Measurements from ENCODE around the gene CHD9. TPM values are rescaled to one million over a fixed set of nuclear protein-coding genes. Genes with fewer than 3 reads are reported as not detected.

The CHD9 gene
- total RNA-seq, 1 donor from 2014 or later: 49.2 TPM

DNA sequence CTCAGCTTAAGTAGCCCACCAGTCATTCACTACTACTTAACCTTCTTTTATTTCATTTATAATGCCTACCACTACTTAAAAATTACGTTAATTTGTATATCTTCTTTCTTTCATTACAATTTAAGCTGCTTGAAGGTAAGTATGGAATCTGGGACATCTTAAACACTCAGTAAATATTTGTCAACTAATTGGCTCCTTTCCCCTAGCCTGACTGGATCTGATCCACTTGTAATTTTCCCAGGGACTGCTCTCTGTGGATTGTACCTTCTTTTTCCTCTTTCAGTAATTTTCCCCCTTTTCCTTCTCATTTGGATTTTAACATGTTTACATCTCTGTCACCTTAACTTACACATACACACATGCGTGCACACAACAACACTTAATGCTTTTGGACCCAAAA, 227.1 kb downstream of the CHD9 start:
- no peaks in the 10 kb centered on the region for H3K9me3 Mint-ChIP-seq (ENCODE audit: unreplicated experiment)
- no peak overlapping the region for H3K27ac Mint-ChIP-seq (ENCODE audit: unreplicated experiment)
- H3K36me3 Mint-ChIP-seq (ENCODE audit: low read depth, unreplicated experiment): peaks cover 12% of the 10 kb centered on the region
- DNase-seq (ENCODE audit: low spot score): no peak
- H3K27me3 Mint-ChIP-seq (ENCODE audit: unreplicated experiment): no peaks in the 10 kb centered on the region
- no peak overlapping the region for H3K4me3 Mint-ChIP-seq (ENCODE audit: unreplicated experiment)
- TF ChIP-seq CTCF (IDR thresholded peaks at IDR 0.05; ENCODE audit: unreplicated experiment): no peak
- peaks cover 4% of the 10 kb centered on the region for H3K4me1 Mint-ChIP-seq (ENCODE audit: unreplicated experiment)

GRCh38 chr16:53282328-53282727, 227.5 kb downstream of the CHD9 start:
- H3K9me3 Mint-ChIP-seq (ENCODE audit: unreplicated experiment): no peaks in the 10 kb centered on the region
- no peak overlapping the region for H3K27ac Mint-ChIP-seq (ENCODE audit: unreplicated experiment)
- peaks cover 4% of the 10 kb centered on the region for H3K4me1 Mint-ChIP-seq (ENCODE audit: unreplicated experiment)
- H3K4me3 Mint-ChIP-seq (ENCODE audit: unreplicated experiment): no peak overlapping the region
- no peak for DNase-seq (ENCODE audit: low spot score)
- no peaks in the 10 kb centered on the region for H3K27me3 Mint-ChIP-seq (ENCODE audit: unreplicated experiment)
- H3K36me3 Mint-ChIP-seq (ENCODE audit: low read depth, unreplicated experiment): peaks cover 12% of the 10 kb centered on the region
- TF ChIP-seq CTCF (IDR thresholded peaks at IDR 0.05; ENCODE audit: unreplicated experiment): no peak

DNA sequence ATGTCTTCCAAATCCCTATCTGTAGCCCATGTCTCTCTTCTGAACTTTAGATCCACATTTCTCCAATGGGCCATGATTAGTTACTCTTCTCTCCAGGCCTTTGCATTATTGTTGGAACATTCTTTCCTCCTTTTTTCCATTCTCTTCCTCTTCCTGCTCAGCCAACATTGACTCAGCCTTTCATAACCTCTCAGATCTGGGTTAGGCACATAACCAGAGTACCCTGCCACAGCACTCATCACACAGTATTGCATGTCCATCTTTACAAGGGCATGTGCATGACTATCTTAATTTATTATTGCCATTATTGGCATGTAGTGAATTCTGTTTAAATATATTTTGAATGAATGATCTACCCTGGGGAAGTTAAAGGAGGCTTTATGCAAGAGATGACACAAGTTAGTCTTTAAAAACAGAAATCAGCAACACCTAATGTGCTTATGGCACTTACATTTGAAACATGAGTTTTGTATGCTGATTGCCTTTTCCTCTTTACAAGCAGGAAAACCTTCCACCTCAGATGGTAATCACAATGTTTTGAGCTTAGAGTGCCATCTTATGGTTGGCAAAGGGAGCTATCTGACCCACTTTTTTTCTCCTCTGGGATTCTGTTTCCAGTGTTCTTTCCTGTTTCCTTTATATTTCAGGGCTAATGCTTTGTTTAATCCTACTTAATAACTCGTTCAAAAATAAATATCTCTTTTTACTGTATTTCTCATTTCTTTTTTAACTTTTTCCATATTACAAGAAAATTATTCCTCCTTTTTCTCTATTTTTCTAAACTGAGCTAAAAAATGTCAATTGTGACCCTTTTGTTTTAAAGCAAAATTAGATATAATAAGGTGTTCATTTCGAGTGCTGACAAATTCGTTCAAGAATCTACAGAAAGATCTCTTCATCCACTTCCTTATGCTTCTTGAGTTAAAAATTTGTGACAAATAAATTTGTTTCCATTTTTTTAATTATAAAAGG, 228.5 kb downstream of the CHD9 start:
- no peak overlapping the region for H3K27ac Mint-ChIP-seq (ENCODE audit: unreplicated experiment)
- peaks cover 15% of the 10 kb centered on the region for H3K36me3 Mint-ChIP-seq (ENCODE audit: low read depth, unreplicated experiment)
- DNase-seq (ENCODE audit: low spot score): peak; percentile 5
- H3K4me3 Mint-ChIP-seq (ENCODE audit: unreplicated experiment): no peak overlapping the region
- peaks cover 4% of the 10 kb centered on the region for H3K4me1 Mint-ChIP-seq (ENCODE audit: unreplicated experiment)
- H3K9me3 Mint-ChIP-seq (ENCODE audit: unreplicated experiment): no peaks in the 10 kb centered on the region
- no peaks in the 10 kb centered on the region for H3K27me3 Mint-ChIP-seq (ENCODE audit: unreplicated experiment)
- TF ChIP-seq CTCF (IDR thresholded peaks at IDR 0.05; ENCODE audit: unreplicated experiment): no peak

- H3K4me1 Mint-ChIP-seq (ENCODE audit: unreplicated experiment): peaks cover 4% of the 10 kb centered on the region
- no peak for TF ChIP-seq CTCF (IDR thresholded peaks at IDR 0.05; ENCODE audit: unreplicated experiment)
- peaks cover 23% of the 10 kb centered on the region for H3K36me3 Mint-ChIP-seq (ENCODE audit: low read depth, unreplicated experiment)
- no peak for DNase-seq (ENCODE audit: low spot score)
- H3K27ac Mint-ChIP-seq (ENCODE audit: unreplicated experiment): no peak overlapping the region
- H3K9me3 Mint-ChIP-seq (ENCODE audit: unreplicated experiment): no peaks in the 10 kb centered on the region
- no peaks in the 10 kb centered on the region for H3K27me3 Mint-ChIP-seq (ENCODE audit: unreplicated experiment)
- no peak overlapping the region for H3K4me3 Mint-ChIP-seq (ENCODE audit: unreplicated experiment)
These were observed 230.4 kb downstream of the CHD9 start for GRCh38 chr16:53285236-53285635.

GRCh38 chr16:53290520-53290919, 235.7 kb downstream of the CHD9 start:
- Mint-ChIP-seq H3K27ac (ENCODE audit: unreplicated experiment) (no peak overlapping the region), H3K36me3 (ENCODE audit: low read depth, unreplicated experiment) (peaks cover 45% of the 10 kb centered on the region), H3K9me3 (ENCODE audit: unreplicated experiment) (no peaks in the 10 kb centered on the region), H3K4me3 (ENCODE audit: unreplicated experiment) (no peak overlapping the region), H3K27me3 (ENCODE audit: unreplicated experiment) (no peaks in the 10 kb centered on the region), H3K4me1 (ENCODE audit: unreplicated experiment) (peaks cover 3% of the 10 kb centered on the region)
- no peak for DNase-seq (ENCODE audit: low spot score)
- TF ChIP-seq CTCF (IDR thresholded peaks at IDR 0.05; ENCODE audit: unreplicated experiment): no peak

Measured in endothelial cell (in vitro differentiated cells).